Ascending aorta (tissue), 2 donors: ENCODE data around the gene SNX9. TPM values are rescaled to one million over a fixed set of nuclear protein-coding genes. Genes with fewer than 3 reads are reported as not detected.

ENCODE experiments used
- DNase-seq, 2 donors: peaks; one replicate each; pipeline ENCODE4 v3.0.0-alpha.2; 2019; ENCODE audit warnings: low spot score in 2 of 2
- H3K27ac ChIP-seq, 2 donors: fragments of 200-600 bp; sonication (generic); one replicate each; pipeline ENCODE4 v1.5.1; 2016 to 2017; ENCODE audit warnings: mild to moderate bottlenecking in 1 of 2
- H3K27me3 ChIP-seq: fragments of 200-600 bp; sonication (generic); one replicate; pipeline ENCODE4 v1.5.1; 2017
- H3K36me3 ChIP-seq, 2 donors: fragments of 200-600 bp; sonication (generic); one replicate each; pipeline ENCODE4 v1.5.1; 2016
- H3K4me1 ChIP-seq, 2 donors: fragments of 200-600 bp; sonication (generic); one replicate each; pipeline ENCODE4 v1.5.1; 2016 to 2017; ENCODE audit warnings: mild to moderate bottlenecking in 1 of 2
- H3K4me3 ChIP-seq, 2 donors: fragments of 200-600 bp; sonication (generic); one replicate each; pipeline ENCODE4 v1.5.1; 2016 to 2017; ENCODE audit warnings: mild to moderate bottlenecking in 1 of 2
- H3K9me3 ChIP-seq, 2 donors: fragments of 200-600 bp; sonication (generic); one replicate each; pipeline ENCODE4 v1.5.1; 2016
- CTCF ChIP-seq, 3 experiments: fragments of 200-600 bp in 2 of 3; fragments of 450-650 bp in 1 of 3; sonication (generic) in 2 of 3; IDR thresholded peaks; one replicate each; pipeline ENCODE4 v1.5.1; 2016 to 2019; ENCODE audit warnings: antibody characterized with exemption in 3 of 3, mild to moderate bottlenecking in 1 of 3, moderate library complexity in 1 of 3
- intact Hi-C: fragments of 100-400 bp; cut with DNase I; formaldehyde crosslinking; loops from one replicate; pipeline ENCODE4 v1.15.1; 2023
- total RNA-seq: library from RNA; depleted of rRNA; stranded (reverse); fragments of >200 nt; gene quantifications from one replicate; pipeline ENCODE4 v1.1.0, GENCODE V29; 2016

SNX9 gene
- total RNA-seq, 1 donor from 2014 or later, result 55.2 TPM

- DNase-seq, result no peak
- Histone ChIP-seq H3K4me1 (peaks cover 4 to 16% of the 10 kb centered on the region in 2 donors), H3K27ac (no peak overlapping the region), H3K36me3 (no peaks in the 10 kb centered on the region), H3K9me3 (no peaks in the 10 kb centered on the region), H3K4me3 (no peak overlapping the region), H3K27me3 (no peaks in the 10 kb centered on the region)
- intact Hi-C loops, result loop anchor here (2.0 to 5.0 kb wide), 3 partner anchors 51 to 251 kb away; no protein-coding TSS in a partner anchor
- TF ChIP-seq CTCF (IDR thresholded peaks at IDR 0.05), result no peak
These were observed 1.6 kb upstream of the SNX9 start for GRCh38 chr6:157821342-157822033.

DNA sequence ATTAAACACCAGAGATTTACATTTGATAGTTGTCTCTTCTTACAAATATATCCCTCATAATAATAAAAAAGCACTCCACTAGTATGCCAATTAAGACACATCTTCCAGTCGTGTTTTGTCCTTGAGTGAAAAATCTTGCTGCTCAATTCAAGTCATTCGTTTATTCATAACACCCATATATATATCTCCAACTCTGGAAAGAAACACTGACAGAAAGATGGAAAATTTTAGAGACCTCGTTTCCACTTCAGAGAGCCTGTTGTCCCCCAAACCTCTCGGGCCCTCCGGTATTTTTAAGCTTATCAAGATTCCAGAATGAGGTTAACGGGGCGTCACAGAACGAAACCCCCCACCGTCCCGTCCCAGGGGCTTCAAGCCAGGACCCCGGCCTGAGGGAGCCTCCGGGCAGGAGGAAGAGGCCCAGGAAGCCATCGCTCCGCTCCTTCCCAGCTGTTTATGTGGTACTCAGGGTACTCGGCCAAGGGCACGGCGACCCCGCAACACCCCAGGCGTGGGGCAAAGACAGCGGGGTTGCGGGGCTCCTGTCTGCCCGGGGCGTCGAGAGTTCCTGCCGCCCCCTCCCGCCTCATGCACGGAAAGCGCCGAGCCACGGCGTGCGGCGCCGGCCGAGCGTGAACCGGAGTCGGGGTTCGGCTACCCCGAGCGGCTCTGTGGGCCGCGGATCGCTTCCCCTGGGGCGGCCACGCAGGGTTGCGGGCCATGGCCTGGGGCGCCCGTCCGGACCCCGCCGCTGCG, 623 bp upstream of the SNX9 start:
- H3K36me3 ChIP-seq, result no peaks in the 10 kb centered on the region
- peaks cover 4 to 16% of the 10 kb centered on the region in 2 donors for H3K4me1 ChIP-seq
- intact Hi-C loops, result loop anchor here (2.0 to 5.0 kb wide), 3 partner anchors 50 to 250 kb away; no protein-coding TSS in a partner anchor
- TF ChIP-seq CTCF (IDR thresholded peaks at IDR 0.05), result no peak
- H3K27me3 ChIP-seq, result no peaks in the 10 kb centered on the region
- DNase-seq, result no peak
- H3K27ac ChIP-seq, result peak overlapping the region; percentile 98 to 100
- H3K9me3 ChIP-seq, result no peaks in the 10 kb centered on the region
- H3K4me3 ChIP-seq, result peak overlapping the region; percentile 90 to 98

DNA sequence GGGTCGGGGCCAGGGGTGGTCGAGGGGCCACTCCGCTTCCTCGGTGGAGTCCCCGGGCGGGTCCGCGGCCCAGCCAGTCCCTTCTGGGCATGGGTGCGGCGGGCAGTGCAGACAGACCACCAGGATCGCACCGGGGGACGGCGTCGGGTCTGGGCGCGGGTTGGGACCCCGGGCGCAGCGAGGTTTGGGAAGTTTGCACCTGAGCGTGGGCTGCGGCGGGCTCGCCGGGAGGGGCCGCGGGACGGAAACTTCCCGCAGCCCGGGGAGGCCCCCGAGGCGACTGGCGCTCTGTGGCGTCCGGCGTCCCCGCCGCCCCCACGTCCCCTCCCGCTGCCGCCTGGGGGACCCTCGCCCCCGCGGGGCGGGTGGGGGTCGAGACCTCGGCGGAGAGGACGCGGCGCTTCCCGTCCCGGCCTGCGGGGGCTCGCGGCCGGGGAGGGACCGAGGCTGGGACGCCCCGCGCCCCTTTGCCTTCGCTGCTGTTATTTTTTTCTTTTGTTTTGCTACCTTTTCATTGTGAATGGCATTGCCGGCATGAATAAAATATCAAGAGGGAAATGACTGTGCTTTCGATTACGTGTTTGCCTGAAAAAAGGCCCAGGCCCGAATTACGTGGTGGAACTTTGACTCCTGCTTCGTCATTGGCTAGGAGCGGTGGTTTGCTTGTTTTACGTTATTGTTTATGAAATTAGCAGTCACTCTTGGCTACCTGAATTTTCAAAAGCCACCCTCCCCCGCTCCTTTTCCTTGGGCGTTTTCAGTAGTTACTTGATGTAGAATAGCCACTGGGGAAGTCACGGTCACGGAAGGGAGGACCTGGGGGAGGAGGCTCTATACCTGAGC, 703 bp downstream of the SNX9 start:
- Histone ChIP-seq H3K4me3 (peak overlapping the region; percentile 90 to 98), H3K9me3 (no peaks in the 10 kb centered on the region), H3K27ac (peak overlapping the region; percentile 98 to 100), H3K4me1 (peaks cover 4 to 20% of the 10 kb centered on the region in 2 donors), H3K27me3 (no peaks in the 10 kb centered on the region), H3K36me3 (no peaks in the 10 kb centered on the region)
- DNase-seq, result peak; percentile 29 to 83
- TF ChIP-seq CTCF (IDR thresholded peaks at IDR 0.05), result peak in 1 of 3 experiments; percentile 24
- intact Hi-C loops, result loop anchor here (2.0 to 5.0 kb wide), 3 partner anchors 49 to 249 kb away; no protein-coding TSS in a partner anchor

GRCh38 chr6:157825243-157825904, 2.3 kb downstream of the SNX9 start:
- no peaks in the 10 kb centered on the region for H3K9me3 ChIP-seq
- H3K27ac ChIP-seq, result peak overlapping the region in 1 of 2 donors; percentile 100
- peak overlapping the region; percentile 90 to 98 for H3K4me3 ChIP-seq
- no peaks in the 10 kb centered on the region for H3K36me3 ChIP-seq
- no peak for DNase-seq
- H3K27me3 ChIP-seq, result no peaks in the 10 kb centered on the region
- intact Hi-C loops, result no loop called here
- H3K4me1 ChIP-seq, result peaks cover 4 to 23% of the 10 kb centered on the region in 2 donors
- TF ChIP-seq CTCF (IDR thresholded peaks at IDR 0.05), result no peak
